Fibroblast of the conjunctiva (primary cell): ENCODE results near the gene INHBC.
"Not testable (repeated sequence)": the region's sequence is repeated elsewhere in the genome, so short reads cannot be mapped to it uniquely, and the experiment has no call there.

Source experiments
- DNase-seq: peaks from one replicate; pipeline ENCODE4 v3.0.0-alpha.2; 2010; ENCODE audit warnings: low read depth

Gene INHBC, protein sequence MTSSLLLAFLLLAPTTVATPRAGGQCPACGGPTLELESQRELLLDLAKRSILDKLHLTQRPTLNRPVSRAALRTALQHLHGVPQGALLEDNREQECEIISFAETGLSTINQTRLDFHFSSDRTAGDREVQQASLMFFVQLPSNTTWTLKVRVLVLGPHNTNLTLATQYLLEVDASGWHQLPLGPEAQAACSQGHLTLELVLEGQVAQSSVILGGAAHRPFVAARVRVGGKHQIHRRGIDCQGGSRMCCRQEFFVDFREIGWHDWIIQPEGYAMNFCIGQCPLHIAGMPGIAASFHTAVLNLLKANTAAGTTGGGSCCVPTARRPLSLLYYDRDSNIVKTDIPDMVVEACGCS

DNA sequence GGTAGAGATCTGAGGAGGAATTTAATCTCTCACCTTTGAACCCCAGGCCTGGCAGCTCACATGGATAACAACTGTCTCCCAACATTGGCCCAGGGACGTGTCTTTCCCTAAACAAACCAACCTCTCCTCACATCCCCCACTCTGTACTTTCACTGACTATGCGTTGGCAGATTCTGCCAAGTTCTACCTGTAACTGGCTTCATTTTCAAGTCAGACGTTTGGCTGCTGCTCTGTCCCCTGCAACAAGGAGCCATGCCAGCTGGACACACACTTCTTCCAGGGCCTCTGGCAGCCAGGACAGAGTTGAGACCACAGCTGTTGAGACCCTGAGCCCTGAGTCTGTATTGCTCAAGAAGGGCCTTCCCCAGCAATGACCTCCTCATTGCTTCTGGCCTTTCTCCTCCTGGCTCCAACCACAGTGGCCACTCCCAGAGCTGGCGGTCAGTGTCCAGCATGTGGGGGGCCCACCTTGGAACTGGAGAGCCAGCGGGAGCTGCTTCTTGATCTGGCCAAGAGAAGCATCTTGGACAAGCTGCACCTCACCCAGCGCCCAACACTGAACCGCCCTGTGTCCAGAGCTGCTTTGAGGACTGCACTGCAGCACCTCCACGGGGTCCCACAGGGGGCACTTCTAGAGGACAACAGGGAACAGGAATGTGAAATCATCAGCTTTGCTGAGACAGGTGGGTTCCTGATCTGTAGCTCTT lies at the start of gene INHBC:
Gene INHBC, plus strand, starts transcription at position 268 of the 707 bp plus-strand sequence. Its CDS starts 103 bp downstream, at position 371.
- no peak for DNase-seq

- no peak for DNase-seq
These were observed 49.0 kb upstream of the INHBC start for GRCh38 chr12:57385586-57385985.

- no peak for DNase-seq
These were observed 48.3 kb upstream of the INHBC start for GRCh38 chr12:57386187-57386720.

DNA sequence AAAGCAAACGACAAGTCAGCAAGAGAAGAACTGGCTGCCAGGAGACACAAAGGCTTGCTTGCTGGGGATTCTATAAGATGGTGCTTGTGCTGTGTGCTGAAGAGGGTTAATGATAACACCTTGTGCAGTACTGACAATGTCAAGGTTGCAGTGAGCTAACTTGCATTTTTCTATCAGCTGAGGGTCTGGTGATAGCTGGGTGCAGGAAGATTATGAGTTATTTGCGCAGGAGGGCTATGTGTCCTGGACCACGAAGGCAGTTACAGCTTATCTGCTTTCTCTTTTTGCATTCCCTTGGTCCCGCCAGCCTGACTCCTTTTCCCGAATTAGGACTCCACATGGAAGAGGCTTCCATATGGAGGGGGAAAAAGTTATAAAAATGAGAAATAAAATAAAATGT lies 46.2 kb upstream of the INHBC start:
- DNase-seq: no peak

- DNase-seq: peak; percentile 34
These were observed 45.6 kb upstream of the INHBC start for GRCh38 chr12:57389033-57389432.

DNA sequence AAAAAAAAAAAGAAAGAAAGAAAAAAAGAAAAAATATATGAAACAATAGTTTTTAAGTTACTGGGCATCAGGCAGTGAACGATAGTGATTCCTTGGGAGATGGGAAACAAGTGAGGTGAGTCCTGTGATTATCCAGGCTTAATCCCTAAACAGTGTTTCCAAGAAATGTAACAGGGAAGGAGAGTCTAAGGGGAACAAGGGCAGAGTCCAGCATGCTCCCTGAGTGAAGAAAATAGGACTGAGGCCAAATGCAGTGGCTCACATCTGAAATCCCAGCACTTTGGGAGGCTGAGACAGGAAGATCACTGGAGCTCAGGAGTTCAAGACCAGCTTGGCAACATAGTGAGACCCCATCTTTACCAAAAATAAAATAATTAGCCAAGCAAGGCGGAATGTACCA lies 44.4 kb upstream of the INHBC start:
- DNase-seq: no peak

- DNase-seq: no peak
These were observed 39.5 kb upstream of the INHBC start for GRCh38 chr12:57395121-57395520.

- no peak for DNase-seq
These were observed 37.1 kb upstream of the INHBC start for GRCh38 chr12:57397441-57397840.

DNA sequence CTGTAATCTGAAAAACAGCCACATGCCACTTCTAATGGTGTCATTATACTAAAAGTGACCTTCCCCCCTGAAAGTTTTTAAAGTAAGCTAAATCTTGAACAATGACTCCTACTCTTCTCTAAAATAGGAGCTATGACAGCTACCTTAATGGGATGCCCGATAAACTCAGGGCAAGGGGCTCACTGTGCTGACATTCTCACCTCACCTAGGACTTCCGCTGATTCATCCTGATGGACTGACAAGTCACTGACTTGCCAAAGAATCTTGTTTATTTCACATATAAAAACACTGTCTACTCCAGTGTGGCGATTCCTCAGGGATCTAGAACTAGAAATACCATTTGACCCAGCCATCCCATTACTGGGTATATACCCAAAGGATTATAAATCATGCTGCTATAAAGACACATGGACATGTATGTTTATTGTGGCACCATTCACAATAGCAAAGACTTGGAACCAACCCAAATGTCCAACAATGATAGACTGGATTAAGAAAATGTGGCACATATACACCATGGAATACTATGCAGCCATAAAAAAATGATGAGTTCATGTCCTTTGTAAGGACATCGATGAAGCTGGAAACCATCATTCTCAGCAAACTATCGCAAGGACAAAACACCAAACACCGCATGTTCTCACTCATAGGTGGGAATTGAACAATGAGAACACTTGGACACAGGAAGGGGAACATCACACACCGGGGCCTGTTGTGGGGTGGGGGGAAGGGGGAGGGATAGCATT lies 34.7 kb upstream of the INHBC start:
- not testable (repeated sequence) for DNase-seq

DNA sequence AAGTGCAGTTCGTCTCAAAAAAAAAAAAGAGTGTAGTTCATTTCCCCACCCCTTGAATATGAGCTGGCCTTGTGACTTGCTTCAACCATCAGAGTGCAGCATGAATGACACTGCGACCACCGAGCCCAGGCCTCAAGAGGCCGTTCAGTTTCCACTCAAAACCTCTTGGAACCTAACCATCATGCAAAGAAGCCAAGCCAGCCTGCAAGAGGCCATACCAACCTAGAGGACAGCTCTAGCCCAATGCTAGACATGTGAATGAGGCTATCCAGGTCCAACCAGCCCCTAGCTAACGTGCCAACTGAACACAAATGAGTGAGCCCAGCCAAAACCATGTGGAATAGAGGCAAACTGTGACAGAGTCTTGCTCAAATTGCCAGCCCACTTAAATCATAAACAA lies 33.4 kb upstream of the INHBC start:
- no peak for DNase-seq

GRCh38 chr12:57402156-57402555 lies 32.4 kb upstream of the INHBC start:
- not testable (repeated sequence) for DNase-seq

GRCh38 chr12:57404966-57405640 lies 29.5 kb upstream of the INHBC start:
- DNase-seq: no peak

DNA sequence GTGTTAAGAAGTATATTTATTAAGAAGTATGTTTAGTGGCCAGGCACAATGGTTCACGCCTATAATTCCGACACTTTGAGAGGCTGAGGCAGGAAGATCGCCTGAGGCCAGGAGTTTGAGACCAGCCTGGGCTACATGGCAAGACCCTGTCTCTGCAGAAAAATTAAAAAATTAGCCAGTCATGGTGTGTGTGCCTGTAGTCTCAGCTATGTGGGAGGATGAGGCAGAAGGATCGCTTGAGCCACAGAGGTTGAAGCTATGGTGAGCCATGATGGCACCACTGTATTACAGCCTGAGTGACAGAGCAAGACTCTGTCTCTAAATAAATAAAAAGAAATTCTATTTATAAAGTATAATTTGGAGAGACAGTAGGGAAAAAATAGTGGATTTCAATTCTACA lies 24.1 kb upstream of the INHBC start:
- no peak for DNase-seq

DNA sequence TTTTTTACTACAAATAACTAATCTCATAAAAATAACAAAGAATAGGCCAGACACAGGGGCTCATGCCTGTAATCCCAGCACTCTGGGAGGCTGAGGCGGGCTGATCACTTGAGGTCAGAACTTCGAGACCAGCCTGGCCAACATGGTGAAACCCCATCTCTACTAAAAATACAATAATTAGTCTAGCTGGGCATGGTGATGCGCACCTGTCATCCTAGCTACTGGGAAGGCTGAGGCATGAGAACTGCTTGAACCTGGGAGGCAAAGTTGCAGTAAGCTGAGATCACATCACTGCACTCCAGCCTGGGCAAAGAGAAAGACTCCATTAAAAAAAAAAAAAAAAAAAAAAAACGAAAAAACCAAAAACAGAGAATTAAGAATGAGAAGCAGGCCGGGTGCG lies 20.4 kb upstream of the INHBC start:
- DNase-seq: not testable (repeated sequence)

GRCh38 chr12:57415088-57415487 lies 19.5 kb upstream of the INHBC start:
- DNase-seq: no peak

DNA sequence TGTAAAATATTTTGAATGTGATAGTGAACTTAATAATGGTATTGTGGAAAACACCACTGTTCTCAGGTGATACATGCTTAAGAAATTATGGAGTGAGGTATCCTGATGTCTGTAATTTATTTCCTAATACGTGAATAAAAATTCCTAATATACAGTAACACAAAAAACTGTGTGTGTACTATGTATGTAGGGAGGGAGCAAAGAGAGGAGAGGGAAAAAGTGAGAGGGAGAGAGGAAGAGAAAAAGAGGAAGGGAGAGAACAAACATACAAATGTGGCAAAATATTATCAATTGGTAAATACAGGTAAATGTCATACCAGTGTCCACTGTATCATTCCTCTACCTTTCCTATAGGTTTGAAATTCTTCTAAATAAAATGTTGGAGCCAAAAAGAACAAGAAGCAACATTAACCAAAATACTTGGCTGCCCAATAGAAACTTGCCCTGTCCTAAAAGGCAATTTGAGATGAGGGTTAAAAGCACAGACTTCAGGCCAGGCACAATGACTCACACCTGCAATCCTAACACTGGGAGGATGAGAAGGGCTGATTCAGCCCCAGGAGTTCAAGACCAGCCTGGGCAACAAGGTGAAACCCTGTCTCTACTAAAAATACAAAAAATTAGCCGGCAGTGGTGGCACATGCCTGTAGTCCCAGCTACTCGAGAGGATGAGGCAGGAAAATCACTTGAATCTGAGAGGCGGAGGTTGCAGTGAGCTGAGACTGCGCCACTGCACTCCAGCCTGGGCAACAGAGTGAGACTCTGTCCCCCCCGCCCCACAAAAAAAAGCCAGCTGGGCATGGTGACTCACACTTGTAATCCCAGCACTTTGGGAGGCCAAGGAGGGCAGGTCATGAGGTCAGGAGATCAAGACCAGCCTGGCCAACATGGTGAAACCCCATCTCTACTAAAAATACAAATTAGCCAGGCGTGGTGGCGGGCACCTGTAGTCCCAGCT lies 18.3 kb upstream of the INHBC start:
- DNase-seq: peak; percentile 5

- no peak for DNase-seq
These were observed 16.3 kb upstream of the INHBC start for GRCh38 chr12:57418255-57418654.

DNA sequence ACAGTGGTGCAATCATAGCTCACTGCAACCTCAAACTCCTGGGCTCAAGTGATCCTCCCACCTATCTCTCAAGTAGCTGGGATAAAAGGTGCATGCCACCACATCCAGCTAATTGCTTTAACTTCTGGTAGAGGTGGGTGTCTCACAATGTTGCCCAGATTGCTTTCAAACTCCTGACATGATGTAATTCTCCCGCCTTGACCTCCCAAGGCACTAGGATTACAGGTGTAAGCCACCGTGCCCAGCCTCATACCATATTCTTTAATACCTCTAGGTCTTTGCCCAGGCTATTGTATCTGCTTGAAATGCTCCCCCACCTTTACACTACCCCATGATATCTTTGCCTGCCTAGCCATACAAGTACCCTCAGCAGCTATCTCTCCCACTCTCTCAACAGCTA lies 15.1 kb upstream of the INHBC start:
- DNase-seq: no peak

GRCh38 chr12:57420482-57420881 lies 14.1 kb upstream of the INHBC start:
- DNase-seq: no peak

DNA sequence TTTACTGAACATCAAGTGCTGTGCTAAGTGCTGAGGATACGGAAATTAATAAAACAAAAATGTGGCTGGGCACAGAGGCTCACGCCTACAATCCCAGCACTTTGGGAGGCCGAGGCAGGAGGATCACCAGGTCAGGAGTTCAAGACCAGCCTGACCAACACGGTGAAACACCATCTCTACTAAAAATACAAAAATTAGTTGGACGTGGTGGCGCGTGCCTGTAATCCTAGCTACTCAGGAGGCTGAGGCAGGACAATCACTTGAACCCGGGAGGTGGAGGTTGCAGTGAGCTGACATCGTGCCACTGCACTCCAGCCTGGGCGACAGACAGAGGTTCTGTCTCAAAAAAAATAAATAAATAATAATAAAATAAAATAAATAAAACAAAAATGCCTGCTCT lies 7.6 kb upstream of the INHBC start:
- DNase-seq: not testable (repeated sequence)

GRCh38 chr12:57428965-57429364 lies 5.6 kb upstream of the INHBC start:
- no peak for DNase-seq
